ENCODE results near the gene NAP1L1.
A peak's percentile ranks its signal among the peaks of the same experiment; 100 is the strongest.

Gene NAP1L1, protein sequence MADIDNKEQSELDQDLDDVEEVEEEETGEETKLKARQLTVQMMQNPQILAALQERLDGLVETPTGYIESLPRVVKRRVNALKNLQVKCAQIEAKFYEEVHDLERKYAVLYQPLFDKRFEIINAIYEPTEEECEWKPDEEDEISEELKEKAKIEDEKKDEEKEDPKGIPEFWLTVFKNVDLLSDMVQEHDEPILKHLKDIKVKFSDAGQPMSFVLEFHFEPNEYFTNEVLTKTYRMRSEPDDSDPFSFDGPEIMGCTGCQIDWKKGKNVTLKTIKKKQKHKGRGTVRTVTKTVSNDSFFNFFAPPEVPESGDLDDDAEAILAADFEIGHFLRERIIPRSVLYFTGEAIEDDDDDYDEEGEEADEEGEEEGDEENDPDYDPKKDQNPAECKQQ

DNA sequence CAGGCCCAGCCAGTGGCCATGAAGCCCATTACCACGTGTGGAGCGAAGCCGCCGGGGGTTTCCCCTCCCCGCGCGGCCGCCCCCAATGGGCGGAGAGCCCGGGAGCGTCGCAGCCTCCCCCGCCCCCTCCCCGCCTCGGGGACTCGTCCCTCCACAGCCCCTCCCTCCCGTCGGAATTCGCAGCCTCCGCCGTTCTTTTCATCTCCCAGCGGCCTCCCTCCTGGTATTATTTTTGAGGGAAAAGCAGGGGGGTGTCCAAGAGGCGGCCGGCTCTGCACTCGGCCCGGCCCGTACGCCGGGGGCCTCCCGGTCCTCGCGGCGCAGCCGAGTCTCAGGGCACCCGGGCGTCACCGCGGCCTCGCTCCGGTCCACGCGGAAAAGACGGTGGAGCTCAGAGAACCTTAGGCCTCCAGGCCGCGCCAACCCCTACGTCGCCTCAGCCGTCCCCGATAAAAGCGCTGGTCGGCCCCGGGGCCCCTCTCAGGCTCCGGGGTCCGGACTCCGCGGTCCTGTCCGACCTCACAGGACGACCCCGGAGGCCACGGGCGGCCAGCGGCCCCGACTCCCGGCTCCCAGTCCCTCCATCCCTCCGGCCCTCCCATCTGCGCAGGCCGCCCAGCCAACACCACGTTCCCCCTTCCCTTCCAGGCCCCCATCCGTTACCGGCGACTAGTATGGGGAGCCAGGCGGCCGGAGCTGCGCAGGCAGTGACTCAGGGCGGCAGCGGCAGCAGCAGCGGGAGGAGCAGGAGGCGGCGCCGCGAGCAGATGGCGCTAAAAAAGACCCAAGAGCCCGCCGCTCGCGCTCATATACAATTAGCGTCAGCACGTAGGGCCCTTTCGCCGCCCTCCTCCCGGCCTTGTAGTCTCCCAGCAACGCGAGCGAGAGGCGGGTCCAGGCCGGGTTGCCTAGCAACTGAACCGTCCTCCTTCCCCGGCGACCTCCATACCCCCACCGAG, at the start of gene NAP1L1:
TSS of gene NAP1L1 (minus strand) at position 782 of the 959 bp plus-strand sequence. CDS start 10,466 bp downstream, outside the sequence.
- Mint-ChIP-seq H3K4me3 (peak within 1 kb of the TSS; percentile 97), H3K27me3 (no peaks in the 10 kb centered on the region), H3K4me1 (peaks cover 55% of the 10 kb centered on the region), H3K9me3 (no peaks in the 10 kb centered on the region), H3K36me3 (peaks cover 24% of the 10 kb centered on the region), H3K27ac (peak within 1 kb of the TSS; percentile 100)
- CTCF ChIA-PET = no interaction called here
- peak; percentile 98 for DNase-seq

DNA sequence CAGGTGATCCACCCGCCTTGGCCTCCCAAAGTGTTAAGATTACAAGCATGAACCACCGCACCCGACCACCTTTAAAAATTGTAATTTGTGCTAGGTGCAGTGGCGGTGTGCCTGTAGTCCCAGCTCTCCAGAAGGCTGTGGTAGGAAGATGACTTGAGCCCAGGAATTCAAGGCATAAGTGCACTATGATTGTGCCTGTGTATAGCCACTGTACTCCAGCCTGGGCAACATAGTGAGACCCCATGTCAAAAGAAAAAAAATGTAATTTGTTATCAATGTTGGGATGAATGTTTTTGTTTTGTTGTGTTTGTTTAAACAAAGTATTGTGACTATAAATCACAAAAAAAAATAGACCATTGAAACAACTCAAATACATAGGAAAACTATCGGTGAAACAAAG, 43.1 kb upstream of the NAP1L1 start:
- no peak overlapping the region for H3K27ac Mint-ChIP-seq
- H3K4me3 Mint-ChIP-seq = no peak overlapping the region
- no peaks in the 10 kb centered on the region for H3K36me3 Mint-ChIP-seq
- H3K4me1 Mint-ChIP-seq = no peaks in the 10 kb centered on the region
- no peaks in the 10 kb centered on the region for H3K9me3 Mint-ChIP-seq
- CTCF ChIA-PET = no interaction called here
- DNase-seq = no peak
- peaks cover 13% of the 10 kb centered on the region for H3K27me3 Mint-ChIP-seq

DNA sequence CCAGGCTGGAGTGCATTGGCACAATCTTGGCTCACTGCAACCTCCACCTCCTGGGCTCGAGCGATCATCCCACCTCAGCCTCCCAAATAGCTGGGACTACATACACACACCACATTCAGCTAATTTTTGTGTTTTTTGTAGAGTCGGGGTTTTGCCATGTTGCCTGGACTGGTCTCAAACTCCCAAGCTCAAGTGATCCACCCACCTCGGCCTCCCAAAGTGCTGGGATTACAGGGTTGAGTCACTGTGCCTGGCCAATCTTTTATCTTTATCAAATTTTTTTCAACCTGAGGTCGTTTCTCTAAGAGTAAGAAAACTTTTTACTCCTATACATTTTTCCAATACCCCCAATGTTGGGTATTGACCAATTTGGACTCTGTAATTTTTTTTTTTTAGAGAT, 40.0 kb upstream of the NAP1L1 start:
- Mint-ChIP-seq H3K36me3 (no peaks in the 10 kb centered on the region), H3K4me3 (no peak overlapping the region), H3K27me3 (peaks cover 5% of the 10 kb centered on the region), H3K4me1 (no peaks in the 10 kb centered on the region), H3K27ac (no peak overlapping the region), H3K9me3 (no peaks in the 10 kb centered on the region)
- no peak for DNase-seq
- CTCF ChIA-PET = interaction anchor here (0.7 kb wide), 1 partner anchor 20 kb away, joined by 3 read pairs; no protein-coding TSS in a partner anchor

DNA sequence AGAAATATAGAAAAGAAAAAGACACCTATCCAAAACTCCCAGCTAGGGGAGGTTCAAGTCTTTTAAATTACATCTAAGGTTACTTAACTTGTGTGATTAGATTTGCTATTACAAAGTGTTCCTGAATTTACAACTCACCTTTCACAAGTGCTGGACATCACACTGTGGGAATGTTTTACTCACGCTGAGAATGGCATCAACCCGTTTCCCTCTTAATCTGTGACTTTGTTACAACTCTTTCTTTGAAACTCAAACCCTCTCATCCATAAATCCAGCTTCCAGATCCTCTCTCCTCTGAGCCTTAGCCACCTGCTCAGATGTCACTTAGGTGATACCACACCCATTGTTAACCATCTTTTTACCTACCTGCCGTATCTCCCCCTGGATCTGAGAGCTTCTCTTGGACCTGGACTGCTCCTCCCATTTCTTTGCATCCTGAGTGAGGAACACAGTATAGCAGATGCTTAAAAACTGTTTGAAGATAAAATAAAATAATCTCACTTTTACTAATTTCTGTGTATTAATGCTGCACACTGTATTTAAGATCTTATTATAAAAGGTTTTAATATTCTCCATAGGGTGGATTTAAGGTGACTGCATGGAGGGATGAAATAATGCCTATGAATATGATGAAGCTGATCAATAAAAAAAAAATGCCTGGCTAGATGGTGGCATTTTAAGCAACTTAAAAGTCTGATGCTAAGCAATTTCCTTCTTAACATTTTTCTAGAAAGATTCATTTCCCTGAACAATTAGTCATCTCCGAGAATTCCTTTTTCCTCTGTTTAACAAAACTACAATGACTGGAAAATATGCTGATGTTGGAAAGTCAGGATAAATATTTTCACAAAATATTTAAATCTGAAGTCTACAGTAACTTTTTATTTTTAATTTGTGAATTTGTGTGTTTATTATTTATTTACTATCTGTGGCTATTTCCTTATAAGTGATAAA, 39.1 kb upstream of the NAP1L1 start:
- no peaks in the 10 kb centered on the region for H3K4me1 Mint-ChIP-seq
- H3K36me3 Mint-ChIP-seq = no peaks in the 10 kb centered on the region
- no peak overlapping the region for H3K27ac Mint-ChIP-seq
- peaks cover 5% of the 10 kb centered on the region for H3K27me3 Mint-ChIP-seq
- no peak for DNase-seq
- H3K4me3 Mint-ChIP-seq = no peak overlapping the region
- H3K9me3 Mint-ChIP-seq = no peaks in the 10 kb centered on the region
- CTCF ChIA-PET = interaction anchor here (0.7 kb wide), 1 partner anchor 21 kb away, joined by 3 read pairs; no protein-coding TSS in a partner anchor

- Mint-ChIP-seq H3K4me3 (no peak overlapping the region), H3K36me3 (no peaks in the 10 kb centered on the region), H3K27me3 (peaks cover 5% of the 10 kb centered on the region), H3K9me3 (no peaks in the 10 kb centered on the region), H3K27ac (no peak overlapping the region), H3K4me1 (no peaks in the 10 kb centered on the region)
- CTCF ChIA-PET = no interaction called here
- DNase-seq = no peak
These were observed 35.4 kb upstream of the NAP1L1 start for GRCh38 chr12:76119887-76120286.

GRCh38 chr12:76117751-76118150, 33.3 kb upstream of the NAP1L1 start:
- DNase-seq = no peak
- Mint-ChIP-seq H3K9me3 (no peaks in the 10 kb centered on the region), H3K4me3 (no peak overlapping the region), H3K36me3 (no peaks in the 10 kb centered on the region), H3K4me1 (no peaks in the 10 kb centered on the region), H3K27me3 (no peaks in the 10 kb centered on the region), H3K27ac (no peak overlapping the region)
- CTCF ChIA-PET = no interaction called here

GRCh38 chr12:76117067-76117691, 32.7 kb upstream of the NAP1L1 start:
- CTCF ChIA-PET = interaction anchor here (0.7 kb wide), 1 partner anchor 400 kb away, joined by 3 read pairs; no protein-coding TSS in a partner anchor
- no peak overlapping the region for H3K27ac Mint-ChIP-seq
- peaks cover 4% of the 10 kb centered on the region for H3K27me3 Mint-ChIP-seq
- H3K36me3 Mint-ChIP-seq = no peaks in the 10 kb centered on the region
- H3K4me1 Mint-ChIP-seq = no peaks in the 10 kb centered on the region
- no peak overlapping the region for H3K4me3 Mint-ChIP-seq
- H3K9me3 Mint-ChIP-seq = no peaks in the 10 kb centered on the region
- no peak for DNase-seq

GRCh38 chr12:76113800-76114757, 29.6 kb upstream of the NAP1L1 start:
- H3K9me3 Mint-ChIP-seq = no peaks in the 10 kb centered on the region
- H3K27ac Mint-ChIP-seq = no peak overlapping the region
- CTCF ChIA-PET = no interaction called here
- no peaks in the 10 kb centered on the region for H3K36me3 Mint-ChIP-seq
- H3K27me3 Mint-ChIP-seq = peaks cover 24% of the 10 kb centered on the region
- H3K4me3 Mint-ChIP-seq = no peak overlapping the region
- DNase-seq = no peak
- no peaks in the 10 kb centered on the region for H3K4me1 Mint-ChIP-seq

- no peak for DNase-seq
- Mint-ChIP-seq H3K36me3 (no peaks in the 10 kb centered on the region), H3K9me3 (no peaks in the 10 kb centered on the region), H3K27ac (no peak overlapping the region), H3K4me3 (no peak overlapping the region), H3K27me3 (peaks cover 28% of the 10 kb centered on the region), H3K4me1 (no peaks in the 10 kb centered on the region)
- CTCF ChIA-PET = no interaction called here
These were observed 26.8 kb upstream of the NAP1L1 start for GRCh38 chr12:76111209-76111749.

- no peaks in the 10 kb centered on the region for H3K9me3 Mint-ChIP-seq
- no peaks in the 10 kb centered on the region for H3K4me1 Mint-ChIP-seq
- peaks cover 28% of the 10 kb centered on the region for H3K27me3 Mint-ChIP-seq
- no peak overlapping the region for H3K4me3 Mint-ChIP-seq
- DNase-seq = no peak
- no peaks in the 10 kb centered on the region for H3K36me3 Mint-ChIP-seq
- CTCF ChIA-PET = no interaction called here
- H3K27ac Mint-ChIP-seq = no peak overlapping the region
These were observed 25.4 kb upstream of the NAP1L1 start for GRCh38 chr12:76109879-76110278.

DNA sequence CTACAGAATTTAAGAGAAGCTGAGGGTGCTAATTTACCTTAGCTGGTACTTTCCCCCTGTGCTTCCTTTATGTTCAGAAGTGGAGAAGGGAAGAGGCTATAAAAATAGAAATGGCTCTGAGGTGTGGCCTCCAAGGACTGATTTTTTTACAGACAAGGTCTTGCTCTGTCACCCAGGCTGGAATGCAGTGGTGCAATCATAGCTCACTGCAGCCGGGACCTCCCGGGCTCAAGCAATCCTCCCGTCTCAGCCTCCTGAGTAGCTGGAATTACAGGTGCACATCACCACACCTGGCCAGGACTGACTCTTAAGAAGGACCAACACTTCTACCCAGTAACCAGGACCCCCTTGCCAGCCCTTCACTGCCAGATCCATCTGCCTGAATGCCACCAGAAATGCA, 23.9 kb upstream of the NAP1L1 start:
- Mint-ChIP-seq H3K27me3 (peaks cover 28% of the 10 kb centered on the region), H3K27ac (no peak overlapping the region), H3K9me3 (no peaks in the 10 kb centered on the region), H3K4me3 (no peak overlapping the region), H3K36me3 (no peaks in the 10 kb centered on the region), H3K4me1 (no peaks in the 10 kb centered on the region)
- DNase-seq = no peak
- CTCF ChIA-PET = no interaction called here

GRCh38 chr12:76106631-76107030, 22.1 kb upstream of the NAP1L1 start:
- DNase-seq = no peak
- Mint-ChIP-seq H3K36me3 (no peaks in the 10 kb centered on the region), H3K27ac (no peak overlapping the region), H3K9me3 (no peaks in the 10 kb centered on the region), H3K4me3 (no peak overlapping the region), H3K27me3 (peaks cover 27% of the 10 kb centered on the region), H3K4me1 (no peaks in the 10 kb centered on the region)
- CTCF ChIA-PET = interaction anchor here (0.6 kb wide), 1 partner anchor 229 kb away, joined by 3 read pairs; no protein-coding TSS in a partner anchor

All from activated naive CD4-positive, alpha-beta T cell treated with anti-CD3 and anti-CD28 coated beads, Interleukin-2, amount 10 ng/mL, durations not matched to agents 7 days and 5 days (primary cell).